ENCODE data around the gene XKR7.

Gene XKR7

GRCh38 chr20:32019156-32019510 is 51.2 kb downstream of the XKR7 start:
- no peak for TF ChIP-seq CTCF (IDR thresholded peaks at IDR 0.05; ENCODE audit: low read depth, low read length, missing control alignments)
- no peak for DNase-seq (ENCODE audit: extremely low read depth, low read depth)

GRCh38 chr20:32019563-32020463 is 51.9 kb downstream of the XKR7 start:
- DNase-seq (ENCODE audit: extremely low read depth, low read depth): no peak
- no peak for TF ChIP-seq CTCF (IDR thresholded peaks at IDR 0.05; ENCODE audit: low read depth, low read length, missing control alignments)
- no peak overlapping the region for H3K4me3 ChIP-seq (replicated peaks; ENCODE audit: low read depth, low read length)

More at GRCh38 chr20:32019156-32019510, 51.2 kb downstream of the XKR7 start:
- no peak overlapping the region for H3K4me3 ChIP-seq (replicated peaks; ENCODE audit: low read depth, low read length)

- TF ChIP-seq CTCF (IDR thresholded peaks at IDR 0.05; ENCODE audit: low read depth, low read length, missing control alignments): no peak
- no peak overlapping the region for H3K4me3 ChIP-seq (replicated peaks; ENCODE audit: low read depth, low read length)
- no peak for DNase-seq (ENCODE audit: extremely low read depth, low read depth)
These were observed 53.1 kb downstream of the XKR7 start for GRCh38 chr20:32021091-32021490.

GRCh38 chr20:32024683-32025295 is 56.8 kb downstream of the XKR7 start:
- no peak for TF ChIP-seq CTCF (IDR thresholded peaks at IDR 0.05; ENCODE audit: low read depth, low read length, missing control alignments)
- DNase-seq (ENCODE audit: extremely low read depth, low read depth): no peak
- no peak overlapping the region for H3K4me3 ChIP-seq (replicated peaks; ENCODE audit: low read depth, low read length)

- H3K4me3 ChIP-seq (replicated peaks; ENCODE audit: low read depth, low read length): no peak overlapping the region
- no peak for TF ChIP-seq CTCF (IDR thresholded peaks at IDR 0.05; ENCODE audit: low read depth, low read length, missing control alignments)
- no peak for DNase-seq (ENCODE audit: extremely low read depth, low read depth)
These were observed 59.7 kb downstream of the XKR7 start for GRCh38 chr20:32027643-32028042.

- H3K4me3 ChIP-seq (replicated peaks; ENCODE audit: low read depth, low read length): no peak overlapping the region
- DNase-seq (ENCODE audit: extremely low read depth, low read depth): no peak
- TF ChIP-seq CTCF (IDR thresholded peaks at IDR 0.05; ENCODE audit: low read depth, low read length, missing control alignments): no peak
These were observed 60.9 kb downstream of the XKR7 start for GRCh38 chr20:32028647-32029372.
